Activated T-cell treated with anti-CD3 and anti-CD28 coated beads, Interleukin-2, amount 50 U/mL, for 4 hours (primary cell): ENCODE data around the gene CLSTN2. TPM values are rescaled to one million over a fixed set of nuclear protein-coding genes. Genes with fewer than 3 reads are reported as not detected.

Experiments
- ATAC-seq, 2 donors: fragments of 200-7000 bp; cut with Tn5 transposase; one replicate each; pipeline ENCODE4 v1.10.0; 2021
- DNase-seq: peaks from one replicate; pipeline ENCODE4 v3.0.0-alpha.2; 2020
- H3K27me3 Mint-ChIP-seq: one replicate; pipeline ENCODE4 v1.8.0; 2021; ENCODE audit warnings: low read depth, mixed read lengths
- H3K36me3 Mint-ChIP-seq: one replicate; pipeline ENCODE4 v1.8.0; 2022; ENCODE audit warnings: mixed read lengths; ENCODE audit not compliant: insufficient read depth
- H3K4me1 Mint-ChIP-seq: one replicate; pipeline ENCODE4 v1.8.0; 2021; ENCODE audit warnings: low read depth, mixed read lengths
- H3K4me3 Mint-ChIP-seq: one replicate; pipeline ENCODE4 v1.8.0; 2021; ENCODE audit warnings: mild to moderate bottlenecking, moderate library complexity, mixed read lengths
- H3K9me3 Mint-ChIP-seq: one replicate; pipeline ENCODE4 v1.8.0; 2021; ENCODE audit warnings: mixed read lengths
- total RNA-seq, 3 donors: library from RNA; stranded (reverse); gene quantifications; one replicate each; pipeline ENCODE4 v1.2.1, GENCODE V29; 2021

Gene CLSTN2
- total RNA-seq, 3 donors from 2014 or later = under 0.01 to 0.10 (median 0.03) TPM

DNA sequence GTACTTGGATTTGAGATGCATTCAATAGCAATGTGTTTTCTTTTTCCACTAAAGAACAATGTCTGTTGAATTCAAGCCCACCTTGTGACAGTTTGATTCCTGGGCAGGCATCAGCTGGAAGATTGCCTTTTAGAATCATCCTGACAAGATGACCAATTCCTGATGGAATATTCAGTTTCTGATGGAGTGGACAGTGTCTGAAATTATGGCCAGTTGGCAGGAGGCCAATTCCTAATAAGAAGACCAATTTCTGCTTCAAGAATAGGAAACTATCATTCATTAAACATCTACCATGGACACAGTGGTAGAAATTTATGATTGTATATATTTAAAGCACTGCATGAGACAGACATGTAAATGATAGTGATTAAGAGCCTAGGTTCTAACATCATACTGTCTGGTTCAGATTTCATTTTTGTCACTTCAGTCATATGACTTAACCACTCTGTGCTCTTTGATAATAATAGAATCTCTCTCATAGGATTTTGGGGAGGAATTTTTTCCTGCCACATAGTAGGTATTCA lies 133.6 kb downstream of the CLSTN2 start:
- Mint-ChIP-seq H3K4me1 (no peaks in the 10 kb centered on the region), H3K27me3 (no peaks in the 10 kb centered on the region), H3K36me3 (no peaks in the 10 kb centered on the region)

DNA sequence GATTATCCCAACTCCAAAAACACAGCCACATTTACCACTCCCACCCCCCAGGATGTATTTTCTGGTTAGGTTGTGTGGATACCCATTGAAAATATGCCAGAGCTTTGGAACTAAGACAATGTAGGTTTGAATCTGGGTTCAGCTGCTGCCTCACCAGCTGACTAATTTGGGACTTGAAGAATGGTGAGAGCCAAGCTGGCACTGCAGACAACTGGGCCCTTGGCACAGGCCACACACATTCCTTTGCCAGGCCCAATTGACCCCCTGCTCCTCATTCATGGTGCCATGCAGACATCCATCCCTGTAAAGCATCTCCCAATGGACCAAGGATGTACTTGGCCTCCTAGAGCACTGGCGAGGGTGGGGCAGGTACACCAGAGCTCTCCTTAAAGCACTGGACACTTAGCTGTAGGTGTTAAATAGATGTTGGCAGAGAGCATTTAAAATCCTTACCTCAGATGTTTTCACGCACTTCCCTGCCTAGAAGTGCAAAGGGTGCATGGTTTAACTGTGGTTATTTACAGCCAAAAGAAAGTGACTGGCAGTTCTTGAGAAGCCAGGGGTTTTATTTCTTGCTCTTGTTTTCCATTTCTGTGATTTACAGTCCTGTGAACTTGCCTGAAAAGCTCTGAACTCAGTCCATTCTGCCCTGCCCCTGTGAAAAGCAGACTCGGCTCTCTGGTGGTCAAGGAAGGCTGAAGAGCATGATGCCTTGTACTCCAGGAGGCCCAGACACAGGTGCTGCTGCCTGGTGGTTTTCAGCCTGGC lies 138.5 kb downstream of the CLSTN2 start:
- Mint-ChIP-seq H3K27me3 (no peaks in the 10 kb centered on the region), H3K4me3 (no peak overlapping the region), H3K4me1 (no peaks in the 10 kb centered on the region), H3K9me3 (no peaks in the 10 kb centered on the region), H3K36me3 (no peaks in the 10 kb centered on the region)
- ATAC-seq = no peak
- no peak for DNase-seq

More for the DNA sequence above, 133.6 kb downstream of the CLSTN2 start:
- Mint-ChIP-seq H3K4me3 (no peak overlapping the region), H3K9me3 (no peaks in the 10 kb centered on the region)
- no peak for DNase-seq
- ATAC-seq = no peak

DNA sequence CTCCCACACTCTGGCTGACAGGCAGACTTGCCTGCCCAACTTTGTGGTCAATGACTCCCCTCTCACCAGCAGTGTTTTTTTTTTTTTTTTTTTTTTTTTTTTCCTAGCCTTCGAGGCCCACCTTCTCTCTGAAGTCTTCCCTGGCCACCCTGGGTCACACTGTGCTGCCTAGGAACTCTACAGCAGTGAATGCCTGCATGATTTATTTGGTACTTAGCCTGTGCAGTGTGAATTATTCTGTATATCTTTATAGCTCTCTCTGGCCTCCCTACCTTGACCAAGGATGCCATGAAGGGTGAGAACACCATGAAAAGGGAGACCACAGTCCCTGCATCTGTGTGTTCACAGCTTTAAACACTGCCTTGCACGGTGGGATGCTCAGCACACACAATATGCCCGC lies 141.6 kb downstream of the CLSTN2 start:
- Mint-ChIP-seq H3K4me1 (no peaks in the 10 kb centered on the region), H3K27me3 (no peaks in the 10 kb centered on the region), H3K36me3 (no peaks in the 10 kb centered on the region), H3K4me3 (no peak overlapping the region), H3K9me3 (no peaks in the 10 kb centered on the region)
- ATAC-seq = no peak
- DNase-seq = no peak

DNA sequence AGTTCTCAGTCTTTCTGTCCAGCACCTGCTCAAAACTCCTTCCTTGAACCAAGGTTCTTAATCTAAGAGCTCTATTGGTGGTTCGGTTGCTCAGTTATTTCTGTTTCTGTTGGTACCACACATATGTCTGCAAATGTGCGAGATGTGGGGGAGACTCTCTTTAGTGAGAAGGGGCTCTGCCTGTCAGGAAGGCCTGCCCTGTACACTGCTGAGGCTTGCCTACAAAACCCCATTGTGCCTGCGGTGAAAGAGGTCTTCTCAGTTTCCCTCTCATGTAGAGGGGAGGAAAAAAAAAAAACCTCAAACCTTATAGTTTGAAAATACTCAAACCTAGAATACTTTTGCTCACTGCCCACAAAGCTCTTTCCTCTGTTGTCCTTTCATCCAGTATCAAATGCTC lies 142.4 kb downstream of the CLSTN2 start:
- Mint-ChIP-seq H3K27me3 (no peaks in the 10 kb centered on the region), H3K36me3 (no peaks in the 10 kb centered on the region), H3K4me1 (no peaks in the 10 kb centered on the region), H3K9me3 (no peaks in the 10 kb centered on the region), H3K4me3 (no peak overlapping the region)
- no peak for DNase-seq
- no peak for ATAC-seq

DNA sequence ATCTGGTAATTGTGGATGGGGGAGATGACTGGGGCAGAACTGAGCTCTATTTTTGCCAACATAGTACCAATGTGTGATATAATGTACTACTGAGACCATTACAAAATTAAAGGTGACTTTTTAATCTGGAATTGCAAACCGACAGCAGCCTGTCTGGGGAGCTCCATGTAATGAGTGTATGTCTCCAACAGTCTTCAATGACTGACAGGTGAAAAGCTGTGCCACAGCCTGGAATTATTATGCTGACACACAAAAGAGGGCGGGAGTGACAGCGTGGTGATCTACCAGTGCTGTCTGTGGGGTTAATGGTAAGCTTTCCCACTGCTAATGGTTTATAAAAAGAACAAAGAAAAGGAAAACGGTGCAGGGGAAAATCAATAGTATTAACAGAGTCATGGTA lies 143.4 kb downstream of the CLSTN2 start:
- no peak for ATAC-seq
- H3K36me3 Mint-ChIP-seq = no peaks in the 10 kb centered on the region
- H3K27me3 Mint-ChIP-seq = no peaks in the 10 kb centered on the region
- no peak overlapping the region for H3K4me3 Mint-ChIP-seq
- no peak for DNase-seq
- no peaks in the 10 kb centered on the region for H3K9me3 Mint-ChIP-seq
- H3K4me1 Mint-ChIP-seq = no peaks in the 10 kb centered on the region

DNA sequence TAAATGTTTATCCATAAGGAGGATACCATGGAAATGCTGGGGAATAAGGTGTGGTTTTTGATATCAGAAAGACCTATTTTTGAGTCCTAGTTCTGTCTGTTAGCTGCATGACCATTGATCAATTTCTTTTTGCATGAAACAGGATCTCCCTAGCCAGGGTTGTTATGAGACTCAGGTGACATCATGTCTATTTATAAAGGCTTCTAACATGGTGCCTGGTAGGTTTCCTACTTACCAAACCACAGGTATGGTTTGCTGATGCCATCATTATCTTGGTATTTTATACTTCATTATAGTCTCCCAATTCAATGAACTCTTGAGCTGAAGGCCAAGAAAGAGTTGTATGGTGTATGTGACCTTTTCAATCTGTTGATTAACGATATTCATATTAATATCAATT lies 144.0 kb downstream of the CLSTN2 start:
- H3K4me3 Mint-ChIP-seq = no peak overlapping the region

DNA sequence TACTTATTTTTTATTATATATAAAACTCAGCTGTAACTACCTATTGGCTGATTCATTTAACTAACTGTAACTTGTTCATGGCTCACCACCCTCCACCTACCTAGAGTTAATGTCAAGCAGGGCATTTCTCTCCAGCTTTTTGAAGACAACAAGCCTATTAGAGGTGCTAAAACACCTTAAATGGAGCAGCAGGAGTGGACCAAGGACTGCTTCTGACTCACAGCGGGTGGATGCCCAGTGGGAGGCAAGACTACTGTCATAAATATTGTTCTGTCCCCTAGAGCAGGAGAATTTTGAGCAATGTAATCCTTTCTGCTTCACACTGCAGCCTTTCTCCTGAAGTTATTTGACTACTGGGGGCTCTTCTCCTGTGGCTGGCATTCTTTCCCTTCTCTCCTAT lies 146.9 kb downstream of the CLSTN2 start:
- Mint-ChIP-seq H3K36me3 (no peaks in the 10 kb centered on the region), H3K4me1 (no peaks in the 10 kb centered on the region), H3K4me3 (no peak overlapping the region), H3K27me3 (no peaks in the 10 kb centered on the region), H3K9me3 (no peaks in the 10 kb centered on the region)
- DNase-seq = no peak
- no peak for ATAC-seq

More for the DNA sequence above, 144.0 kb downstream of the CLSTN2 start:
- H3K4me1 Mint-ChIP-seq = no peaks in the 10 kb centered on the region
- no peaks in the 10 kb centered on the region for H3K27me3 Mint-ChIP-seq
- ATAC-seq = no peak
- no peak for DNase-seq
- no peaks in the 10 kb centered on the region for H3K9me3 Mint-ChIP-seq
- H3K36me3 Mint-ChIP-seq = no peaks in the 10 kb centered on the region

DNA sequence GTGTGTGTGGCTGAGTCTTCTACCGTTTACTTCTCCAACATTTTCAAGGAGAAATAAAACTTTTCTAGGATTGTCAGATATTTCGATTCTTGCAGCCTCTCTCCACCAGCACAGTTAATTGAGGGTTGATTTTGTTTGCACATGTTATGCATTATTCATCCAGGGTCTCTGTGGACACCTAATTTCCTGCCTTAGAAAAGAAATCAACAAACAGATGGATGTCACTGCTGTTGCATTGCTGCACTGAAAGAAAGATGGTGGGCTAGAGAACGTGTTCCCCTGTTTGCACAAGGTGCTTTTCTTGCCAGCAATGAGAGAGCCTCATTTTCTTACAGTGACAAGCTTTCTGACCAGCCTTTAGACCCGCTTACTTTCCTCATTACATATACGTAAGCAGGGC lies 150.0 kb downstream of the CLSTN2 start:
- Mint-ChIP-seq H3K4me1 (no peaks in the 10 kb centered on the region), H3K27me3 (no peaks in the 10 kb centered on the region), H3K36me3 (no peaks in the 10 kb centered on the region), H3K9me3 (no peaks in the 10 kb centered on the region), H3K4me3 (no peak overlapping the region)
- DNase-seq (no peak), ATAC-seq (no peak)

DNA sequence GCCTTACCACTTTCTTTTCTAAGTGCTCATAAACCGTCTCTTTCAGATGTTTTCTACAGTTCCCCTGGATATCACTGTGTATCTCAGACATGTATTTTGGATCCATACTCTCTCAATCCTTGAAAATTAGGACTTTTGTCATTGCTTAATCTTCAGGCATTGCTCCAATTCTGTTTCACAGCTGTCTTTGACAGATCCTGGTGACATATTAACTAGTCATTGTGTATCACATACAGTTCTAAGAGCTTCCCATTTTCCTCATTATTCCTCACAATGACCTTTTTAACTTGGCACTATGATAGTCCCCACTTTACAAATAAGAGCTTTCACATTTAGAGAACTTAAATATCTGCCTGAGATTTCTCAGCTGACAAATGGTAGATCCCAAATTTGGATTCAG lies 151.7 kb downstream of the CLSTN2 start:
- no peak overlapping the region for H3K4me3 Mint-ChIP-seq
- peaks cover 4% of the 10 kb centered on the region for H3K27me3 Mint-ChIP-seq
- DNase-seq (no peak), ATAC-seq (no peak)
- no peaks in the 10 kb centered on the region for H3K4me1 Mint-ChIP-seq
- H3K36me3 Mint-ChIP-seq = no peaks in the 10 kb centered on the region
- H3K9me3 Mint-ChIP-seq = no peaks in the 10 kb centered on the region

DNA sequence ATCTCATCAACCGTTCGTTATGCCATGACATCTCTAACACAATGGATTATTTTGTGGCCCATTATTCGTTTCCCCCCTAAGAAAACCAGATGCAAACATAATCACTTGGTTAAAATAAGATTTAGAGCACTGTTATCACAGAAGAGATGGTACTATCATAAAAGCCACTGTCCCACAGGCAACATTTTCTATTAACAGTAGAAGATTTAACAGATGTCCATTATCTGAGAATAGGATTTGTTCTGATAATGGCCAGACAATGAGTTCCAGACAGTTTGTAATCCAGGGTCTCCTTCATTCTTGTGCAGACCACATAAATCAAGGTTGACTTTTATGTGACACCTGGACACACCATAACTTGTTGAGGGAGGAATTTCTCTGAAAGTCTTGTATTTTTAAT lies 153.1 kb downstream of the CLSTN2 start:
- Mint-ChIP-seq H3K4me1 (no peaks in the 10 kb centered on the region), H3K27me3 (peaks cover 4% of the 10 kb centered on the region), H3K36me3 (no peaks in the 10 kb centered on the region), H3K4me3 (no peak overlapping the region), H3K9me3 (no peaks in the 10 kb centered on the region)
- ATAC-seq (no peak), DNase-seq (no peak)

DNA sequence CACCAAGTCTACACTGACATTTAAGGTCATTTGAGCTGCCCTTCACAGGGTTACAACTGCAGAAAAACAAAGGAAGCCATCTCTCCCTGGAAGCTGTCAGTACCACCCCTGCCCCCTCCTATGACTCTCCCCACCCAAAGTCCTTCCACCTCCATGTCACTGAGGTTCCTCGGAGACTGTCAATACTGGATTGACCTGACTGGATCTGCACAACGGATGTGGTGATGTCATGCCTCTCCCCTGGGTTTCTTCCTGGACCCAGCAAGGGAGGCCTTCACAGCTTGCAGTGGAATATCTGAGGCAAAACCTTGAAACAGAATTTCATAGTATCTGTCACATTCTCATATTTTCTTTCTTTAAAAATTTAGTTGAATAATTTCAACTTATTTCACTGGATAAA lies 153.5 kb downstream of the CLSTN2 start:
- H3K4me3 Mint-ChIP-seq = no peak overlapping the region
- H3K36me3 Mint-ChIP-seq = no peaks in the 10 kb centered on the region

DNA sequence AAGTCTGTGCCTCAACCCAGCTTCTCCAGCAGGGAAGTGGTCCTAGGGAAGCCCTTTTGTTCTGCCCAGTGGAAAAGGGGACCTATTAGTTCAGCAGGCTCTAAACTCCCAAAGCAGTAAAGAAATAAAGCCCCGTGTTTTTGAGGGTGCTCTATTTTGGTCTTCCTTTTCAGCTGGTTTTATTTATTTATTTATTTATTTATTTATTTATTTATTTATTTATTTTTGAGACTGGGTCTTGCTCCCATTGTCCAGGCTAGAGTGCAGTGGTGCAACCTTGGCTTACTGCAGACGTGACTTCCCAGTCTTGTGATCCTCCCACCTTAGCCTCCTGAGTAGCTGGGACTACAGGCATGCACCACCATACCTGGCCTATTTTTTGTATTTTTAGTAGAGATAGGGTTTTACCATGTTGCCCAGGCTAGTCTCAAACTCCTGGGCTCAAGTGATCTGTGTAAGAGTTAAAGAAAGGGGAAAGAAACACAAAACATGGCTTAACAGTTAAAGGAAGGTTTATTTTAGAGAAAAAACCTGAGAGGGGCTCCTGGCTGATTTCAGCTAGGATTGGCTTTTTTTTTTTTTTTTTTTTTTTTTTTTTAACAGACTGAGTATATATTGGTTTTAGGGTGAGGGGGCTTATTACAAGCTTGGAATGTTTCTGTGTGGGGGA lies 154.6 kb downstream of the CLSTN2 start:
- no peak for DNase-seq
- Mint-ChIP-seq H3K27me3 (peaks cover 4% of the 10 kb centered on the region), H3K4me1 (no peaks in the 10 kb centered on the region), H3K9me3 (no peaks in the 10 kb centered on the region), H3K4me3 (no peak overlapping the region), H3K36me3 (no peaks in the 10 kb centered on the region)
- no peak for ATAC-seq

More for the DNA sequence above, 153.5 kb downstream of the CLSTN2 start:
- Mint-ChIP-seq H3K4me1 (no peaks in the 10 kb centered on the region), H3K9me3 (no peaks in the 10 kb centered on the region), H3K27me3 (peaks cover 4% of the 10 kb centered on the region)
- ATAC-seq = no peak
- DNase-seq = no peak

DNA sequence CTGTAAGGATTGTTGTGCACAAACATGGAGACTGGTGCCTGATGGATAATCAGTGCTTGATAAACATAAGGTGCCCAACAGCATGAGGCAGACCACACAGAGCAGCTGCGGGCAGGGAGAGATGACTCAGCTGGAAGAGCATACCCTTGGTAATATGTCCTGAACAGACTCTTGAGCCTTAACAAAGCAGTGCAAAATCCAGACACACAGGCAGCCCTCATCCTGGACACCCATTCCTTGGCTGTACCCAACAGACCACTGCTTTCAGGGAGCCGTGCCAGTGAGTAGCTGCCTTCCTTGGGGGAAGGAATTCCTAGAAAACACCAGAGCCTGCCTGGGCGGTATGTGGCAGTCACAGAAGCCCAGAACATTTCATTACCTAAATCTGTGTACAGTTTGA lies 156.2 kb downstream of the CLSTN2 start:
- Mint-ChIP-seq H3K36me3 (no peaks in the 10 kb centered on the region), H3K4me3 (no peak overlapping the region), H3K9me3 (no peaks in the 10 kb centered on the region), H3K27me3 (peaks cover 4% of the 10 kb centered on the region), H3K4me1 (no peaks in the 10 kb centered on the region)
- no peak for DNase-seq
- ATAC-seq = no peak

DNA sequence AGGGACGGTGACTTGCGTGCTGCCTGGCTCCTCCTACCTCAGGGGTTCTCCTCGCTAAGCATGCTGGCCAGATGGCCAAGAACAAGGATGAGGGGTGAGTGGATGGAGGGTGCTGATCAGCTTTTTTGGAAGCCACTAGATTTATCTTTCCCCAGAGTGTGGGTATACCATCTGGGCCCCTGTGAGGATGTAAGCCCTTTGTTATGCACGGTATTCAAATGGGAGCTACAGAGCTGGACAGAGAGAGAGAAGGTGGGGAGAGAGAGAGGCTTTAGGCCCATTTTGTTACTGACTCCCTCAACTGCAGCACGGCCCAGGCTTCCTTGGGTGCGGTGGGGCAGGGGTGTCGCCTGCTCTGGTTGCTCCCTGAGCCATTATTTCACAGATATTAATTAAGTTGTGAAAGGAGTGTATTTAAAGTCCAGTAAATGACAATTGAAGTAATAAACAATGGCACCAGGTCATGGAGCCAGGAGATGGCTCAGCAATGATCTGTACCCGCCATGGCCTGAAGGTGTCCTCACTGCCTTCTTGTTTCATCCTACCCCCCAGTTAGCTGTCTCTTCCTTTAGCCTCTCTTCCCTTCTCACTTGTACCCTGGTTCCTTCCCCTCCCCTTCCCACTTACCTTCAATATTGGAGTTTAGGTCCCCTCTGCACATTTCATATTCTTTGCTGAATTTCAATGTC lies 158.0 kb downstream of the CLSTN2 start:
- no peak overlapping the region for H3K4me3 Mint-ChIP-seq
- H3K36me3 Mint-ChIP-seq = no peaks in the 10 kb centered on the region
- no peaks in the 10 kb centered on the region for H3K4me1 Mint-ChIP-seq
- ATAC-seq (no peak), DNase-seq (no peak)
- H3K27me3 Mint-ChIP-seq = peaks cover 4% of the 10 kb centered on the region
- no peaks in the 10 kb centered on the region for H3K9me3 Mint-ChIP-seq
